ENCODE data around the gene SLC24A4.

Gene SLC24A4

GRCh38 chr14:92316937-92317336 lies 6.0 kb upstream of the SLC24A4 start:
- FAIRE-seq: no peak

DNA sequence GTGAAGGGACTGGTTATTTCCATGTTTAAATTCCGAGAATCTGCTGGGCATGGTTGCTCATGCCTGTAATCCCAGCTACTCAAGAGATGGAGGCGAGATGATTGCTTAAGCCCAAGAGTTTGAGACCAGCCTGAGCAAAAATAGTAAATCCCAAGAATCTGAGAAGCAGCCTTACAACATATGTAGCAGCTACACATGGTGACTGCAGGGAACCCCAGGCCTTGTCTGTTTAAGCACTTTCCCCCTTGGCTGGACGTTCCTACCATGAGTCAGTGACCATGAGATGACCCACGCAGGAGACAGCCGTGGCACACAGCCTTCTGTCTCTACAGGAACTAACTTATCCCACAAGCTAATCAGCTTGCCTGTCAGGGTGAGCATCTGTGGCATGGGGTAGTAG lies 5.5 kb upstream of the SLC24A4 start:
- FAIRE-seq: no peak

GRCh38 chr14:92321701-92322100 lies 1.3 kb upstream of the SLC24A4 start:
- no peak for FAIRE-seq

GRCh38 chr14:92322516-92322915 lies 449 bp upstream of the SLC24A4 start:
- FAIRE-seq: no peak

GRCh38 chr14:92323916-92324818 lies 1.2 kb downstream of the SLC24A4 start:
- no peak for FAIRE-seq

DNA sequence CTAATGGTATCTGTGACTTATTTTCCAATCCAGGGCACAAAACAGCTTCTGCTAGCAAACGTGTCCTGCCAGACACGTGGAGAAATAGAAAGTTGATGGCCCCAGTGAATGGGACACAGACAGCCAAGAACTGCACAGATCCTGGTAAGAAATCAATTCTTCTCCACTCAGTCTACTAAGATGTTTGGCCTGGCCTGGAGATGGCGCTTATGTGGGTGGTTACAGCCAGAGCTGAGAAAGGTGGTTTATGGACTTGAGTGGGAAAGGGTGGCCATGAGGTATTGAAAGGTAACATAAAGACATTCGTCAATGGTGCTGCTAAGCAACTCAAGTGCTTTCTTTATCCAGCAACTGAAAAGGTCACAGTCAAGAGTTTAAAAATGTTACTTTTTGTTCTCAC lies 2.9 kb downstream of the SLC24A4 start:
- no peak for FAIRE-seq

DNA sequence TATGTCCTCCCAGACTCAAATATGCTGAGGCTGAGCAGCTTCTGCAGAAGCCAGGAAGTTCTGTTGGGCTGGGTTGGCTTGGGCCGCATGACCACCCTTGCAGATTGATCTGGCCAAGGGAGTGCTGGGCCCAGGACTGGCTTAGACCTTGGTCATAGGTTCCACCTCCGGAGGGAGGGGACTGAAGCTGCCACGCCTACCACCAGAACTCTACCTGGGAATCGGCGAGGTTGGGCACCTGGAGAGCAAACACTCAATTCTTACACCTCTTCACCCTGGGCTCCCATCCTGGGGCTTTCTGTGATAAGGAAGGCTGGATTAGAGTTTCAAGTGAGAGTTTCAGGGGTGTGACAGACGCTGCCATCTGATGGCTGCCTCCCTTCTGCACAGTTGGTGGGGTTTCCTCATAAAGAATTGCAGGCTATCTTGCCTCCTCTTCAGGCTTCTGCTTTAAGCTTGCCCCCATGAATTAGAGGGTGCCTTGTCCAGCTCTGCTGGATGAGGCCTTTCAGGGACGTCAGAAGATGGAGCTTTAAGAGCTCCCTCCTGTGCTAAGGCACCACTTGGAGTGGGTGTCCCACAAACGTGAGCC lies 5.8 kb downstream of the SLC24A4 start:
- FAIRE-seq: no peak

DNA sequence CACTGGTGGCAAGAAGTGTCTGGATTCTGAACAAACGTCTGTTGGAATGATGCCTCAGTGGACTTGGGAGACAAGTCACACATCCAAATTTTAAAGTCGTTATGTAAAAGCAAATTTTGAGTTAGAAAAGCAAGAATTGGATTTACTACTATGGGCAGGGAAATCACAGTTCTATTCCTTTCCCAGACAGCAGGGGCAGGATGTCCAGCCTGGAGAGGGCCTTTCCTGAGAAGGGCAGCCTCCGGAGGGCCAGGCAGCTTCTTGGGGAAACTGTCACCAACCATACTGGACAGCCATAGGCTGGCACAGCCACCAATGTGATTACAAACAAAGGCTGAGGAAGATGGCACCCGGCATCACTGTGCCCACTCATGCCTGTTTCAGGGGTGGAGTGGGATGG lies 11.1 kb downstream of the SLC24A4 start:
- no peak for FAIRE-seq

DNA sequence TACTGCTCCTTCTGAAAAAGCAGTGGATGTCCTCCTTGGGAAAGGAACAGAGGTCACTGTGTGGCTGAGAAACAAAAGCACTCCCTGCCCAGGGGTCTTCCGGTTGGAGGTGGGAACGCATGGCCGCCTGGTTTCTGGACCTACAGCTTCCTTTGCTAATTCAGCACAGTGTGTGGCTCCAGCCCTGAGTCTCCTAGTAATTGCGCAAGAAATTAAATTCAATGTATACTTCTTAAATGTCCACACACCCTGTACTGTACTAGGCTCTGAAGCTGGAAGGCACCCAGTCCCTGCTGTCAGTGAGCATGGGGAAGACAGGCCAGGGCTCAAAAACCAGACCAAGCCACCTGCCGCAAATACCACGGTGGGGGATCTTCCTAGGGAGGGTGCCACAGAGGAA lies 13.4 kb downstream of the SLC24A4 start:
- FAIRE-seq: no peak

GRCh38 chr14:92339426-92339825 lies 16.5 kb downstream of the SLC24A4 start:
- FAIRE-seq: no peak

- FAIRE-seq: no peak
These were observed 17.1 kb downstream of the SLC24A4 start for GRCh38 chr14:92340071-92340470.

DNA sequence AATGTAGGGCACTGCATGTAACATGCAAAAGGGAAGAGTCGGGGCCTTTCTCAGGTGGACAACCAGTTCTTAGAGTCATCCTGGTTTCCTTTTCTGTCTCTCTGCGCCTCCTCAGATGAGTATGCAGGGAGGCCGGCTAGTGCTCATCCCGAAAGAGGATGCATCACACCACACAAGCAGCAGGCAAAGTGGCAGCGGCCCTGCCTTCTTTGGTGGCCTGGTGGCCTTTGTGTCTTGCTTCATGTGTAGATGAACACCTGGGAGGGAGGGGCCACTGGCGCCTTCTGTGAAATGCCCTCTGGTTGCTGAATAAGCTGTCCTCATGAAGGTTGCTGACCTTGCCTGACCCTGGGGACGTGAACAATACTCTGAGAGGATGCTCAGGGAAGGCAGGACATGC lies 18.0 kb downstream of the SLC24A4 start:
- no peak for FAIRE-seq

- no peak for FAIRE-seq
These were observed 18.8 kb downstream of the SLC24A4 start for GRCh38 chr14:92341791-92342190.

GRCh38 chr14:92348154-92348553 lies 25.2 kb downstream of the SLC24A4 start:
- FAIRE-seq: no peak

DNA sequence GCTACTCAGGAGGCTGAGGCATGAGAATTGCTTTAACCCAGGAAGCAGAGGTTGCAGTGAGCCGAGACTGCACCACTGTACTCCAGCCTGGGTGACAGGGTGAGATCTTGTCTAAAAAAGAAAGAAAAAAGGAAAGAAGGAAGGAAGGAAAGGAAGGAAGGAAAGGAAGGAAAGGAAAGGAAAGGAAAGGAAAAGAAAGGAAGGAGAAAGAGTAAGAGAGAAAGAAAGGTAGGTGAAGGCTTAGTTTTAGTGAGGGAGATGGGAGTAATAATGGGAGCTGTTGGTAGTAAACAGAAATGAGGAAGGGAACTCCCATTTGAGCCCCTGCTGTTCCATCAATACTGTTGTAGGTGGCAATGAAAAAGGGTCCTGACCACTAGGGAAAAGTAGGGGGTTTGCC lies 28.8 kb downstream of the SLC24A4 start:
- no peak for FAIRE-seq

GRCh38 chr14:92352158-92352985 lies 29.4 kb downstream of the SLC24A4 start:
- no peak for FAIRE-seq

GRCh38 chr14:92353447-92353846 lies 30.5 kb downstream of the SLC24A4 start:
- no peak for FAIRE-seq

DNA sequence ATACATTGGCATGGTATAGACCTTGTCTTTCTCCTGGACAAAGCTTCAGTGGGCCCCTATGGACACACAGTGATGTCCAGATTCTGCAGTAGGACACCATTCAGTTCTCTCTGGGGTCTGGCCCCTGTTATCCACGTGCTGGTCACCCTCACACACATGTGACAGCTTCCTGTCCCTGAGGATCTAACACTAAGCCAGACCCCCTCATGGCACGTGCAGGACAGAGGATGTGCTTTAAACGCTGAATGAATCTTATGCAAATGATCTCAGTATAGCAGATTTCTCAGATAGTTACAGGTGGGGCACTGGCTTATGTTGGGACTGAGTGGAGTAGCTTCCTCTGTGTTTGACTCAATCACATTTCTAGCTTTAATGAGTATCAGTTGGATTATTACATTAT lies 33.7 kb downstream of the SLC24A4 start:
- no peak for FAIRE-seq

- no peak for FAIRE-seq
These were observed 37.8 kb downstream of the SLC24A4 start for GRCh38 chr14:92360651-92361370.

DNA sequence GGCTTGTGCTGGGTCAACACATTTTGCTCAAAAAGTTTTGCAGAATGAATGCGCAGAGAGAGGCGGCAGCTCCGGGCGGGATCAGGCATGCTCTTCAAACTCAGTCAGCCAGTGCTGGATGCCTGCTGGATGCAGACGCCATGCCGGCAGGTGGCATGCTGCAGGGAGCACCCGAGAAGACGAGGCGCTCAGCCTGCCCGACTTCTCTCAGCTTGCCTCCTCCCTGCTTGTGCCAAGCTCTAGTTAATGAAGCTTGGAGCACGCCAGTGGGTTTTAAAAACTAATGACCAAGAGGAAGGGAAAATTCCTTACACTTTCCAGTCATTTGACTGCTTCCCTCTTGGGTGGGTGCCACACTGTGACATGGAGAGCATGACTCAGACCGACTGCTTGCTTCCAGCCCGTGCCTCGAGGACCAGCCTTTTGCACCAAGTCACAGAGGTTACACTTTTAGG lies 39.8 kb downstream of the SLC24A4 start:
- FAIRE-seq: no peak

- FAIRE-seq: no peak
These were observed 43.3 kb downstream of the SLC24A4 start for GRCh38 chr14:92366237-92366636.

- FAIRE-seq: no peak
These were observed 45.0 kb downstream of the SLC24A4 start for GRCh38 chr14:92368001-92368400.

GRCh38 chr14:92369097-92369496 lies 46.1 kb downstream of the SLC24A4 start:
- FAIRE-seq: no peak
